Measurements from ENCODE around the gene MSTO1.
A peak's percentile ranks its signal among the peaks of the same experiment; 100 is the strongest.
"Not testable (repeated sequence)": the region's sequence is repeated elsewhere in the genome, so short reads cannot be mapped to it uniquely, and the experiment has no call there.

MSTO1 gene

DNA sequence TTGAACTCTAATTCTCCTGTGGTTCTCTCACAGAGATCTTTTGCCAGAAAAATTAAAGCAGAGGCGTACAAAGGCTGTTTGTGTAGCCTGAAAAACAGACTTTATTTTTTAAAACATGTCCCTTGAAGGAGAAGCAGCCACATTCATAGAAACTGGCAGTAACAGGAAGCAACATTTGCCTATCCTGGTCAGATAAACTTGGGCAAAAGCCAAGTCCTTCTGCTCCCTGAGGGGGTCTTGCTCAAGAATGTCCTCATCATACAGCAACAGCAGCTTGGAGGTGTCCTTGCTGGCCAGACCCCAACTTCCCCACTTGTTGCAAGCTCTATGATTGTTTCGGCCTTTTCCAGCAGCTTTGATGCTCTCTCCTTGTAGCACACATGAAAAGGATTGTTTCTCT lies 36.3 kb downstream of the MSTO1 start:
- H3K4me1 ChIP-seq (ENCODE audit: control insufficient read depth in 5 of 5, insufficient read depth in 5 of 5, low read length in 5 of 5): peaks cover 4 to 41% (median 38%) of the 10 kb centered on the region in 5 donors
- no peaks in the 10 kb centered on the region for H3K27me3 ChIP-seq (ENCODE audit: control insufficient read depth in 5 of 5, insufficient read depth in 4 of 5, low read length in 5 of 5)
- H3K9ac ChIP-seq (ENCODE audit: low read length in 5 of 5): peak overlapping the region in 1 of 5 donors; percentile 44
- no peaks in the 10 kb centered on the region for H3K36me3 ChIP-seq (ENCODE audit: control insufficient read depth in 5 of 5, insufficient read depth in 5 of 5, low read length in 5 of 5)
- H3K27ac ChIP-seq (ENCODE audit: low read depth, low read length): peak overlapping the region; percentile 39
- H3K4me3 ChIP-seq (ENCODE audit: low read depth in 1 of 5, low read length in 5 of 5): no peak overlapping the region
- H3K9me3 ChIP-seq (ENCODE audit: control insufficient read depth in 5 of 5, low read length in 5 of 5): peaks cover 0 to 18% (median 12%) of the 10 kb centered on the region in 5 donors

DNA sequence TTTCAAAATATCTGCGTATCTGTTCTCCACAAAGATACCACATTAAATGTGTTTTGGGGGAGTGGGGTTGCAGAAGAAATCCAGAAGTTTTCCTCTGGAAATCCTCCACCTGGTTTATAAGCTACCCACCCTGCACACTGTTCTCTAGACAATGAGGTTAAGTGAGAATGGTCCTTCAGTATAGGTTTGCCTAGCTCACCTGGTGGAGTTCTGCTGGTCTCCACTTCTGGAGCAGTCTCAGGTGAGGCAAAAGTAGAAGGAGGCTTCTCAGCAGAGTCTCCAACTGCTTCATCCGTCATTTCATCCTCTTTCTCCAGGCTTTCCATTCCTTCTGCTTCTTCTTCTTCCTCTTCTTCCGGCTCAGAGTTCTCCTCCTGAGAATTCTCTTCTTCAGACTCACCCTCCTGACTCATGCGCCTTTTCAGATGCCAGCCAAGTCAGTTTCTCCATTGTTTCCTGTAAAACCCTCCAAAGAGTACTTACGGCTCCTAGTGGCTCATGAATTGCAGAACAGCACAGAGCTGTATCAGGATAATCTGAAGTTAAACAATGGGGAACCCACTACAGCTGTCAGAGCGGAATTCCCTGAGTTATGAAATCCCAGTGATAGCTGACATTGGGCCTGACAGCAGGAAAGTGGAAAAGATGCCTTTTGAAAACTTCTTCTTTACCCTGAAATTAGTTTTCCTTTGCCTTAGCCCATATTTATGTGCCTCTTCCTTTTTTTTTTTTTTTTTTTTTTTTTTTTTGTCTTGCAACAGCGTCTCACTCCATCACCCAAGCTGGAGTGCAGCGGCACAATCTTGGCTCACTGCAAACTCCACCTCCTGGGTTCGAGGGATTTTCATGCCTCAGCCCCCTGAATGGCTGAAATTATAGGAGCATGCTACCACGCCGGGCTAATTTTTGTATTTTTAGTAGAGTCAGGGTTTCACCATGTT lies 38.5 kb downstream of the MSTO1 start:
- Histone ChIP-seq H3K27me3 (ENCODE audit: control insufficient read depth in 5 of 5, insufficient read depth in 4 of 5, low read length in 5 of 5) (no peaks in the 10 kb centered on the region), H3K27ac (ENCODE audit: low read depth, low read length) (no peak overlapping the region), H3K4me3 (ENCODE audit: low read depth in 1 of 5, low read length in 5 of 5) (peak overlapping the region; percentile 30 to 61 (median 46)), H3K4me1 (ENCODE audit: control insufficient read depth in 5 of 5, insufficient read depth in 5 of 5, low read length in 5 of 5) (peaks cover 4 to 45% (median 39%) of the 10 kb centered on the region in 5 donors), H3K9me3 (ENCODE audit: control insufficient read depth in 5 of 5, low read length in 5 of 5) (peaks cover 0 to 6% (median 2%) of the 10 kb centered on the region in 5 donors), H3K9ac (ENCODE audit: low read length in 5 of 5) (no peak overlapping the region), H3K36me3 (ENCODE audit: control insufficient read depth in 5 of 5, insufficient read depth in 5 of 5, low read length in 5 of 5) (no peaks in the 10 kb centered on the region)

DNA sequence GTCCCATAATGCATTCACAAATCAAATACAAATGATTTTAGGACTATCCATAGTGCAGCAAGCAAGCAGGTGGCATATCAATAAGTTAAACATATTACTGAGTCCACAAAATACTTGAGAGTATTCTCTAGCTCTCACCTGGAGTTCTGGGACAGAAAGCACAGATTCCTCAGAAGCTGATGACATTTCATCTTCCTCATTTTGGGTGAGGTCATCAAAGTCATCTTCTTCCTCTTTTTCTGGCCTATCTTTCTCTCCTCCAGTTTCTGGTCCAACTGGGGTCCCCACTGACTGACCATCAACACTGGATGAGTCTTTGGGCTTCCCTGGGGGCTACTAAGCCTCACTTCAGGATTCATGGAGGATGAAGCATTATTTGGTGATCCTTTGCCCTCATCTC lies 39.7 kb downstream of the MSTO1 start:
- no peak overlapping the region for H3K4me3 ChIP-seq (ENCODE audit: low read depth in 1 of 5, low read length in 5 of 5)
- H3K36me3 ChIP-seq (ENCODE audit: control insufficient read depth in 5 of 5, insufficient read depth in 5 of 5, low read length in 5 of 5): no peaks in the 10 kb centered on the region
- H3K9me3 ChIP-seq (ENCODE audit: control insufficient read depth in 5 of 5, low read length in 5 of 5): peaks cover 0 to 6% (median 0%) of the 10 kb centered on the region in 5 donors
- H3K27me3 ChIP-seq (ENCODE audit: control insufficient read depth in 5 of 5, insufficient read depth in 4 of 5, low read length in 5 of 5): peaks cover 0 to under 1% (median 0%) of the 10 kb centered on the region in 5 donors
- H3K9ac ChIP-seq (ENCODE audit: low read length in 5 of 5): no peak overlapping the region
- peaks cover 4 to 45% (median 39%) of the 10 kb centered on the region in 5 donors for H3K4me1 ChIP-seq (ENCODE audit: control insufficient read depth in 5 of 5, insufficient read depth in 5 of 5, low read length in 5 of 5)
- no peak overlapping the region for H3K27ac ChIP-seq (ENCODE audit: low read depth, low read length)

DNA sequence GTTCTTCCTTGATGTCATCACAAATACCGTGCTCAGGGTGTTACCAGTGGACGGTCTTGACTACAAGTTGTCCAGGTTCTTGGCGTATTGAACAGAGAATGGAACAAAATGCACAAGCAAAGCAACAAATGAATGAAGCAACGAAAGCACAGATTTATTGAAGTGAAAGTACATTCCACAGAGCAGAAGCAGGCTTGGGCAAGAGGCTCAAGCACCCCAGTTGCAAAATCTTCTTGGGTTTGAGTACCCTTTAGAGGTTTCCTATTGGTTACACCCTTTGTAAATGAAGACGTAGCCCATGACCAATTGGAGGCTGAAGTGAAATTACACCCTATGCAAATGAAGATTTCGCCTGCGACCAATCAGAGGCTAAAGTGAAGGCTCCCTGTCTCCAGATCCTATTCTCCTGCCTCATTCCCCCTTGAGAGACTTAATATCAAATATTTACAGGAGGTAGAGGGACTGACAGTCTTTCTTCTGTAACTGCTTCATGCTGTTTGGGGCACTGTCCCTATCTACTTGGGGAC lies 40.3 kb downstream of the MSTO1 start:
- Histone ChIP-seq H3K27ac (ENCODE audit: low read depth, low read length) (no peak overlapping the region), H3K4me1 (ENCODE audit: control insufficient read depth in 5 of 5, insufficient read depth in 5 of 5, low read length in 5 of 5) (peaks cover 4 to 39% (median 33%) of the 10 kb centered on the region in 5 donors), H3K9me3 (ENCODE audit: control insufficient read depth in 5 of 5, low read length in 5 of 5) (peaks cover 0 to 6% (median 0%) of the 10 kb centered on the region in 5 donors), H3K9ac (ENCODE audit: low read length in 5 of 5) (no peak overlapping the region), H3K4me3 (ENCODE audit: low read depth in 1 of 5, low read length in 5 of 5) (no peak overlapping the region), H3K36me3 (ENCODE audit: control insufficient read depth in 5 of 5, insufficient read depth in 5 of 5, low read length in 5 of 5) (no peaks in the 10 kb centered on the region), H3K27me3 (ENCODE audit: control insufficient read depth in 5 of 5, insufficient read depth in 4 of 5, low read length in 5 of 5) (peaks cover 0 to 2% (median 0%) of the 10 kb centered on the region in 5 donors)

DNA sequence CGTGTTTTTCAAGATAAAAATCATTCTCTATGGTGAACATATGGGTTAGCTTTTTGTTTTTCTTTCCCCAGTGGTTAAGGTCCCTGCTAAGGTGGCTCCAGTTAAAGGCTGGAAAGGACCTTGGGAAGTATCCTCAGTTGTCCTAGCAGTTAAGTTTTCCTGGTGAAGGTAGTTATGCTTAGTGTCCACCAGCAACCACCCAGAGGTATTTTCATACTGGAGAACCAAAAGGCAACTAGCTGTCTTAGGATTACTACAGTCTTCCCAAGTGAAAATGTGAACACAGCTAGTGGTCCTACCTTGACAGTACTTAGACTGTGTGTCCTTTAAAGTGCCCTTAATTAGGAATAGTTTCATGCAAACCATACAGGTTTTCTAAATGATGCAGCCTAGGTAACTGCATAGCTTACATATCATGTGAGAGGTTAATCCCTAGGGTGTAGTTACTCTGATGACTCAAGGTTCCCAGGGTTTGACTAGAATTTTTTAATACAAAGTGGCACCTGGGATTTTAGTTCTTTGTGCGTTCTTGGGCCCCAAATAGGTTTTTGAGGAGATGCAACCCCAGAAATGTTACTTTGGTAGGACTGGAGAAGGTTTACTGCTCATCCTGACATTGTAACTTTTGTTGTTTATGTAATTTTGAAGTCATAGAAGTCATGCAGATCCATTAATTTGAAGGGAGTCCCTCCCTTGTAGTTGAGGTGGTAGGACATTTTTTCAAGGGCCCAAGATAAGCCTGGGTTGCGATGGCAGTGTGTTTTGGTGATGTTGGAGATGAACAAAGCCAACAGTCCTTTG lies 42.0 kb downstream of the MSTO1 start:
- Histone ChIP-seq H3K9ac (ENCODE audit: low read length in 5 of 5) (no peak overlapping the region), H3K27ac (ENCODE audit: low read depth, low read length) (no peak overlapping the region), H3K36me3 (ENCODE audit: control insufficient read depth in 5 of 5, insufficient read depth in 5 of 5, low read length in 5 of 5) (no peaks in the 10 kb centered on the region), H3K9me3 (ENCODE audit: control insufficient read depth in 5 of 5, low read length in 5 of 5) (peaks cover 0 to 6% (median 0%) of the 10 kb centered on the region in 5 donors), H3K27me3 (ENCODE audit: control insufficient read depth in 5 of 5, insufficient read depth in 4 of 5, low read length in 5 of 5) (peaks cover 0 to 2% (median 0%) of the 10 kb centered on the region in 5 donors), H3K4me3 (ENCODE audit: low read depth in 1 of 5, low read length in 5 of 5) (no peak overlapping the region), H3K4me1 (ENCODE audit: control insufficient read depth in 5 of 5, insufficient read depth in 5 of 5, low read length in 5 of 5) (peaks cover 4 to 24% (median 16%) of the 10 kb centered on the region in 5 donors)

DNA sequence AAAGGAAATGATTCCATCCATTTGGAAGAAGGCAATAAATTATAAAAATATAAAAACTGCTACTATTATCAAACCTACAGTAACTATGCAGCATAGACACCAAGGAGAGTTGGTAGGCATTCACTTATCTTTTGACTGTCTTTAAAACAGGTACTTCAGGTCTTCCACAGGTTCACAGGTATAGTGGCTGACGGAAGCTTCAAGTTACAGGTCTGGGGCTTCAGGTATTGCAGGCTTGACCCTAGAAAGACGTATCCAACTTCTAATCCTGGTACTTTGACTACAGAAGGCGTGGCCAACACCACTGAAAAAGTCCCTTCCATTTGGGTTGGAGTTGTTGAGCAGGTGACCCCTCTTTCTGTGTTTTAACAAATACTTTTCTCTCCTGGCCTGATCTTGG lies 42.9 kb downstream of the MSTO1 start:
- no peak overlapping the region for H3K9ac ChIP-seq (ENCODE audit: low read length in 5 of 5)

DNA sequence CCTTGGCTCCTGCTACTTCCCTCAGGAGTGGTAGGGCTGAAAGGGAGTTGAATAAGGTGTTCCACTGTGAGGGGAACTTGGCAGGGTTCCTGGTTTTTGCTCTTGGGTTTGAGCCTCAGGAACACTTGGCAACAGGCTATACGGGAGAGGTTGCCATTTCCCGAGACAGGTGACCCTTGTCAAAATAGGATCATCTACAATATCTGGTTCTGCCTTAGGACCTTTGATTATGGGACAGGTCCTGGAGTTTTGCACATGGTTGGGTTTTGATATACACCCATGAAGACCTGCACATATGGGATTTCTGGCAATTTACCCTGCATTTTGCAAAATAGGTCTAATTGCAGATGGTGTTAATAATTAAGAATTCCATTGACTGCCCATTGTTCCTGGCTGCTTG lies 47.4 kb downstream of the MSTO1 start:
- peaks cover 0 to 2% (median 0%) of the 10 kb centered on the region in 5 donors for H3K27me3 ChIP-seq (ENCODE audit: control insufficient read depth in 5 of 5, insufficient read depth in 4 of 5, low read length in 5 of 5)
- H3K27ac ChIP-seq (ENCODE audit: low read depth, low read length): no peak overlapping the region
- no peaks in the 10 kb centered on the region for H3K9me3 ChIP-seq (ENCODE audit: control insufficient read depth in 5 of 5, low read length in 5 of 5)
- no peak overlapping the region for H3K9ac ChIP-seq (ENCODE audit: low read length in 5 of 5)
- H3K36me3 ChIP-seq (ENCODE audit: control insufficient read depth in 5 of 5, insufficient read depth in 5 of 5, low read length in 5 of 5): peaks cover 6 to 43% (median 36%) of the 10 kb centered on the region in 5 donors
- H3K4me1 ChIP-seq (ENCODE audit: control insufficient read depth in 5 of 5, insufficient read depth in 5 of 5, low read length in 5 of 5): no peaks in the 10 kb centered on the region
- H3K4me3 ChIP-seq (ENCODE audit: low read depth in 1 of 5, low read length in 5 of 5): no peak overlapping the region

More for the DNA sequence above, 42.9 kb downstream of the MSTO1 start:
- Histone ChIP-seq H3K9me3 (ENCODE audit: control insufficient read depth in 5 of 5, low read length in 5 of 5) (peaks cover 0 to 6% (median 0%) of the 10 kb centered on the region in 5 donors), H3K4me3 (ENCODE audit: low read depth in 1 of 5, low read length in 5 of 5) (no peak overlapping the region), H3K36me3 (ENCODE audit: control insufficient read depth in 5 of 5, insufficient read depth in 5 of 5, low read length in 5 of 5) (no peaks in the 10 kb centered on the region), H3K27me3 (ENCODE audit: control insufficient read depth in 5 of 5, insufficient read depth in 4 of 5, low read length in 5 of 5) (peaks cover 0 to 2% (median 0%) of the 10 kb centered on the region in 5 donors), H3K4me1 (ENCODE audit: control insufficient read depth in 5 of 5, insufficient read depth in 5 of 5, low read length in 5 of 5) (peaks cover 4 to 24% (median 14%) of the 10 kb centered on the region in 5 donors), H3K27ac (ENCODE audit: low read depth, low read length) (no peak overlapping the region)

DNA sequence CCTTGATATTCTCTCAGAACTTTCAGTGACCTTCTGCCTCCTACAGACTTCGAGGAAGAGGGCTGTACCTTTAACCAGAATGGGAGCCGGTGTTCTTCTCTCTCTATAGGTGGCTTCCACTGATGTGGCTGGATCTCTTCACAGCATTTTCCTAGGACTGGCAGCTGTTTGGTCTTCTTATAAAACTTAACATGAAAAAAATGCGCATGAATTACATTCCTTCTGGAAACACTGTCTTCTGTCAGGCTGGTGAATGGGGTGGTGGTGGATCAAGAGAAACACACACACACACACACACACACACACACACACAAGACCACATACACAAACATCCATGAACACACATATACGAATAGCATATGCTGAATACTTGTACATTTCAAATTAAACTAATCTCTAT lies 51.2 kb downstream of the MSTO1 start:
- peaks cover 10 to 77% (median 54%) of the 10 kb centered on the region in 5 donors for H3K36me3 ChIP-seq (ENCODE audit: control insufficient read depth in 5 of 5, insufficient read depth in 5 of 5, low read length in 5 of 5)
- not testable (repeated sequence) for H3K4me1 ChIP-seq (ENCODE audit: control insufficient read depth in 5 of 5, insufficient read depth in 5 of 5, low read length in 5 of 5); H3K27me3 ChIP-seq (ENCODE audit: control insufficient read depth in 5 of 5, insufficient read depth in 4 of 5, low read length in 5 of 5); H3K9ac ChIP-seq (ENCODE audit: low read length in 5 of 5); H3K27ac ChIP-seq (ENCODE audit: low read depth, low read length); H3K9me3 ChIP-seq (ENCODE audit: control insufficient read depth in 5 of 5, low read length in 5 of 5); H3K4me3 ChIP-seq (ENCODE audit: low read depth in 1 of 5, low read length in 5 of 5)
